DMS53 treated with DMSO at 0.1 percent for 48 hours (cell line): ENCODE data around the gene INO80.
"Not testable (repeated sequence)": the region's sequence is repeated elsewhere in the genome, so short reads cannot be mapped to it uniquely, and the experiment has no call there.

ENCODE experiments used
- DNase-seq: peaks from one replicate; lab custom pipeline; 2025; ENCODE audit not compliant: unreplicated experiment; lab: John Stamatoyannopoulos, UW

INO80 gene

DNA sequence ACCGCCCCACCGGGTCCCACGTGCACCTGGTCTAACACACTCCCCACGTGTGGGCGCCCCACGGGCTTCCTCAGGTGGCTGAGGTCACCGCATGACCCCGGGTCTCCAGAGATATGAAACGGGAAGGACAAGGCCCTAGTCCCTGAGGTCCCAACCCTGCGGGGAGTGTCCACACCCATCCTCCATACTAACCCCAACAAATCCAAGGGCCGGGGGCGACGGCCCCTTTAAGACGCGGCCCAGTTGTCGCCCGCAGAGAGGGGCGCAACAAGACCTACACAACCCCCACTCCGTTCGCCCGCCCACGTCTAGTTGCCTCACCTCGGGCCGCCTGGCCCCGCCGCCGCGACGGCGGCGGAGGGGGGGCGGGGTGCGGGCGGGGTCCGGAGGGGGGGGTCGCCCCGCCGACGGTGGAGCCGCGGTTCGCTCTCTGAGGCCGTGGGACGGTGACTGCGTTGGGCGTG, 396 bp downstream of the INO80 start:
- peak; percentile 9 for DNase-seq

DNA sequence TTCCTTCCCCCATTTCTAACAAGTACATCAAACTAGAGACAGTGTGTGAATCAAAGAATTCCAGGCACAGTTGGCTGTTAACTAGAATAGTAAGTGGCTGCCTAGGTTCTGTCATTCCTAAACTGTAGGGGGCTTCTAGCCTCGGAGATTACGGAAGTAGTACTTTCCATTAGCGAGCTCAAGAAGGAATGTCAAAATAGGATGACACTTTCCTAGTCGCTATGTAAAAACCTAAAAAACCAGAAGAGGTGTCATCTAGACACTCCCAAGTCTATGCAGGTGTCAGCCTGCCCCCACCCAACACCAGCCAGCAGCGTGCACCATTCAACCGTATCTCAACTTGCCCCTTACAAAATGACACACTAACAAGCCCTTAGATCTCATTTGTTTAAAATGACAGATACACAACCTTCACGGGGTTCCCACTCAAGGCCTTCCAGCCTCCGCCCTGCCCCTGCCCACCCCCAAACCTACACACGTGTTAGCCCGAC, 874 bp downstream of the INO80 start:
- peak; percentile 9 for DNase-seq

DNA sequence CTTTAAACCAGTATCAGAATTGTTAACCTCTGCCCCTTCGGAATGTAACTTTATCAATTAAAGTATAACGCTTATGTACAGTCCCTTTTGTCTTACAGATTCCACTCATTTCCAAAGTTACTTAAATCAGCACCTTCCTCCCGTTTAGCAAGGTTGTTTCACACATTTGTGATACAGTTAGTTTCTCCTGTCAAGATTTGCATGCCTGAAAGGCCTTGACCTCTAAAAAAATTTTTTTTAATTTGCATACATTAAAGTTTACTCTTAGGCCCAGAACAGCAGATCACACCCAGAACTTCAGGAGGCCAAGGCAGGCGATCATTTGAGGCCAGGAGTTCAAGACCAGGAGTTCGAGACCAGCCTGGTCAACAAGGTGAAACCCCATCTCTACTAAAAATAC, 9.1 kb downstream of the INO80 start:
- DNase-seq = no peak

DNA sequence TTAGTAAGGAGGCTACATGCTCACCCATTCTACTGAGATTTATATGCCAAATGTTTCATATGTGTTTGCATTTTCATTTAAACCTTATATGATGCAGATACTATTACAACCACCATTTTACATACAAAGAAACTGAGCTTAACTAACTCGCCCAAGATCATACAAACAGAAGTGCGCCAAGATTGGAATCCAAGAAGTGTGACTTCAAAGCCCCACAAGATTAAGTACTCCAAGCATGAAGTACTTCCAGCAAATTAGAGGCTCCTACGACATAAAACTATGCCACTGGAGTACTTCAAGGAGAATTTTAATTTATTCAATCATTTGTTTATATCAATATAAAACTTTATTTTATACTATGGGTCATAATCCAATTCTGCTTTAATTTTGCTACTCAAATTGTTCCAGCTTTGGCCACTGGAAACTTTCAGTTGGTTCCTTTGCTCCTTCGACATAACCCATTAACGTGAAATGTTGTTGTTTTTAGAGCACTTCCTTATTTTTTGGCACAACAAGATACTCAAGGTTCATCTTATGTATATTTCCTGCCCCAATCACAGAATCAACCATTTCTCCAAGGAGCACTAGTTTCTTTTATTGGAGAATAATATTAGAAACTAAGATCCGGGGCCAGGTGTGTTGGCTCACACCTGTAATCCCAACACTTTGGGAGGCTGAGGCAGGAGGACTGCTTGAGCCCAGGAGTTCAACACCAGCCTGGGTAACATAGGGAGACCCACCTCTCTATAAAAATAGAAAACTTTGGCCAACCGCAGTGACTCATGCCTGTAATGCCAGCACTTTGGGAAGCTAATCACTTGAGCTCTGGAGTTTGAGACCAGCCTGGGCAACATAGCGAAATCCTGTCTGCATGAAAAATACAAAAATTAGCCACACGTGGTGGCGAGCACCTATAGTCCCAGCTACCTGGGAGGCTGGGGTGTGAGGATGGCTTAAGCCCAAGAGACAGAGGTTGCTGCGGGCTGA, 10.4 kb downstream of the INO80 start:
- no peak for DNase-seq

DNA sequence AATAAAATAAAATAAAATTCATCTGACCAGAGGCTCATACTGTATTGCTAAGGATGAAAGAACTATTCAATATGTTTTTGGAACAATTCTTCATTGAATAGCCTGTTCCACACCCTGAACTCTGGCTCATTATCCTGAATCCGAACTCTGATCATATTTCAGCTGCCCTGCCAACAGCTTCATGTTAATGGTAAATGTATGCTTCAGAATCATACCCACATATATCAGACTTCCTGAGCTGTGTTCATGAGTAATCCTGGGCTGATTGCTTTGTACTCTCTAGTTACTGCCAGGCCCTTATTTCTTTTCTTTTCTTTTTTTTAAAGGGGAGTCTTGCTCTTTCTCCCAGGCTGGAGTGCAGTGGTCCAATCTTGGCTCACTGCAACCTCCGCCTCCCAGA, 11.8 kb downstream of the INO80 start:
- no peak for DNase-seq

DNA sequence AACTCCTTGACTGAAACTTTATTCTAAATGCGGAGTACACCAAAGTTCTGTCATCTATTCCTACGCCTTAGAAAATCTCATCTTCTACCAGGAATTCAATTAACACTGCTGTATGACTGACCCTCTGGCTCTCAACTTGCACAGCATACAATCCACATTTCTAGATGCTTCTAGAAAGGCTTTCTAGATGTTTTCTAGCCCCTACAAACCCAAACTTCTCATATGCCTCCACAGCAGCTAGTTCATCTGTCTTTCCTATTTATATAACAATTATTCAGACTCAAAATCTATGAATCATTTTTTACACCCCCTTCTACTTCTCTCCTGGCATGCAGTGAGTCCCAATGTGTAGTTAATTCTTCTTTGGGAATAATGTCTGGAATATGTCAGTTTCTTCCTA, 13.2 kb downstream of the INO80 start:
- no peak for DNase-seq

DNA sequence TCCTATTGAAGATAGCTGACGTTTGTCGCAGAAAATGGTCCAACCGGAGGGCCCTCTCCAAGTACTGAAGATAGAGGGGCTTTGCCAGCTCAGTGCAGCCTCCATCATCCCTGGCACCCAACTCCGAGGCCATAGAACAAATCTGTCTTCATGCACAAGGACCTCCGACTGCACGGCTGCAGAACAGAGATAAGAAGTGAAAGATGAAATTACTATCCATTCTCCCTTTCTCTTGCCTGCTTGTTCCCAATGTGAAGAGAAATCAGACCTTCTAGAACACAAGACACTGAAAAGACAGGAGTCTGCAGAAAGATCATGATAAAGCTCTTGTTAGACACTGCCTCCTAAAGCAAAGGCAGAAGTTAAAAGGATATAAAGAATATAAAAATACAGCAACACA, 19.9 kb downstream of the INO80 start:
- no peak for DNase-seq

DNA sequence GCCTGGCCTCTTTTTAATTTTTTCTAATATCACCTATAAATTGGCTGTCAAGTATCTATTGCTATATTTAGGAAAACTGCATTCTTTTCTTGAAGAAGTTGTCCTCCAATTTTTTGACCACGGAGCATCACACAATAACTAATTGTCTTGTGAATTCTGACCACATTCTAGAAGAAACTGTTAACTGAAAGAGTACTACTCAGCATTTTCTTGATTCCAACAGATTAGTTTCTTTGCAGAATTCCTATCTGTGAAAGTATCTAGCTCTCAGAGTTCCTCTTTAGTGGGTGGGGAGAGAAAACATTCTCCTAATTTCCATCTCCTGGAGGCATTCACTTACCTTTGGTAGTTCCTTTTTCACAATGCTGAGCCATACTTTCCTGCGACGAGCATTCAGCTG, 31.1 kb downstream of the INO80 start:
- no peak for DNase-seq

DNA sequence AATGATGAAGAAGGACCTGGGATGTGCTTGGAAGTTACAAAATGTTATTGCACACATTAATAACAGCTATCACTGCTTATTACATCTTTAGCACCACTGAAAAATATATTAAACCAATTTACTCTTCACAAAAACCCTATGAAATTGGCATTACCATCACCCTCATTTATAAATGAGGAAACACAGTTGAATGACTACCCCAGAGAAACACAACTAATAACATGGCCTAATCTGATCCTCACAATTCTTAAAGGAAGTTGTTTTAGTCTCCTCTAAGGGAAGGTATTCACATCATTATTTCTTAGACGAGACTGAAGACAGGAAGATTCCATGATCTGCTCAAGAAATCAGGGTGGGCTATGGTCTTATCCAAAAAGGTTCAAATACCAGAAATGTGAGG, 35.9 kb downstream of the INO80 start:
- DNase-seq = no peak

DNA sequence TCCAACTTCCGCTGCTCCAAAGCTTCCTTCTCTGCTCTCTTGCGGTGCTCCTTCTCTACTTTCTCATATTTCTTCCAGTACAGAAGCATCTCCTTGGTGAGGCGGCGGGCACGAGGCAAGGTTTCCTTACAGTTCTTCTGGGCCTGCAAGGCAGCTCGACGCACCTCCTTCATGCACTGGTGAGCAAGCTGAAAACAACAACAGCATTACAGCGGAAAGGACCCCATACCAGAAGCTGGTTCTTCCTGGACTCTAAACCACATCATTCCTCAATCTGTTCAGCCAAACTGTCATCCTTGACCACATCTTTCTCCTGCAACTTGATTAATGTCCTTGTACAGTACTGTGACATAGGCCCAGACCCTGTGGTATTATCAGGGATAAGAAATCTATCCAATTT, 36.4 kb downstream of the INO80 start:
- DNase-seq = no peak

DNA sequence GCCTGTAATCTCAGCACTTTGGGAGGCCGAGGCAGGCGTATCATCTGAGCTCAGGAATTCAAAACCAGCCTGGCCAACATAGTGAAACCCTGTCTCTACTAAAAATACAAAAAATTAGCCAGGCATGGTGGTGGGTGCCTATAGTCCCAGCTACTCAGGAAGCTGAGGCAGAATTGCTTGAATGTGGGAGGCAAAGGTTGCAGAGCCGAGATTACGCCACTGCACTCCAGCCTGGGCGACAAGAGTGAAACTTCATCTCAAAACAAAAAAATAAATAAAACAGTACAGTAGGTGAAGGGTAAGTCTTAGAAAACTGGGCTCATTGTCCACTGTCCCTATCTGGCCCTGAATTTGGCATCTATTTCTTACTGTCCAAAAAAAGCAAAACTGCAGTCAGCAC, 37.2 kb downstream of the INO80 start:
- not testable (repeated sequence) for DNase-seq

DNA sequence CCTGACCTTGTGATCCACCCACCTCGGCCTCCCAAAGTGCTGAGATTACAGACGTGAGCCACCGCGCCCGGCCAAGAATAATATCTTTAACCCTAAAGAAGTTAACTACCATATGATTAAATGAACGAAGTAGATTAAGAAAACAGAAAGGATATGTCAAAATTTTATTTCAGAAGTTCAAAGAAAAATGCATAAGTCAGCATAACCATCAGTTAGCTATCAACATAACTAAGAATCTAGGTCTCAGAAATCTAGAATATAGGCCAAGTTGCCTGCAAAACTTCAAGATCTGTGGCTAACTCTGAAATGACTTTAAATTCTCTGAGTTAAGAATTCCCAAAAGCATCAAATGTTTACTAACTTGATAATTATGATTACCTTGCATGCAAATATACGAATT, 38.0 kb downstream of the INO80 start:
- DNase-seq = no peak

DNA sequence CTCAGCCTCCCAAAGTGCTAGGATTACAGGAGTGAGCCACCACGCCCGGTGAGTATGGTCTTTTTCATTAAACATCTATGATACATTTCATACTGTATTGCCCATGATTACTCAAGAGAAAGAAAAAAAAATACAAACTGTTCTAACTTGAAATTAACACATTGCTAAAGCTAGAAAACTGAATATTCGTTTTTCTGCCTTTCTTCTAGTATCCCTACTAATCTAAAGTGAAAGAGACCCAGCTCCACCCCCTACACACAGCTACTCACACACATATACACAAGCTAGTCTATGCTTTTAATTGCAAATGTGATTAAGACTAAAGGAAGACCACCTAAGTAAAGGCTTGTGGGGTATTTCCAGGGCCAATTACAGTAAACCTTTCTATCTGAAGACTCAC, 43.1 kb downstream of the INO80 start:
- DNase-seq = no peak

DNA sequence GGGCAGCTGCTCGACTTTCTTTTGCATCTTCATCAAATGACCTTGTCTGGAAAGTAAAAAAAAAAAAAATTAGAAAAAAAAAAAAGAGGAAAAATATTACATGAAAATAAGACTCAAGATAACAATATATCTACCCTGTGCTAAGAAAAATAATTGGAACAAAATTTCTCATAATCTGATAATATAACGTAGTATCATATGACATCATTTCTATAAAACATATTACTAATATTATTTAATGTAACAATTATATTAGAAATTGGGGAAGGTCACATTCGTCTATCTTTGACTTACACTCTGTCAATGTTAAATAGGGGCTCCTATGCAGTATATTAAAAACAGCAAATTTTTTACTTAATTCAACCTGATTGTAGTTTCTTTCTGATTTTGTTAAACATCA, 44.1 kb downstream of the INO80 start:
- DNase-seq = no peak

DNA sequence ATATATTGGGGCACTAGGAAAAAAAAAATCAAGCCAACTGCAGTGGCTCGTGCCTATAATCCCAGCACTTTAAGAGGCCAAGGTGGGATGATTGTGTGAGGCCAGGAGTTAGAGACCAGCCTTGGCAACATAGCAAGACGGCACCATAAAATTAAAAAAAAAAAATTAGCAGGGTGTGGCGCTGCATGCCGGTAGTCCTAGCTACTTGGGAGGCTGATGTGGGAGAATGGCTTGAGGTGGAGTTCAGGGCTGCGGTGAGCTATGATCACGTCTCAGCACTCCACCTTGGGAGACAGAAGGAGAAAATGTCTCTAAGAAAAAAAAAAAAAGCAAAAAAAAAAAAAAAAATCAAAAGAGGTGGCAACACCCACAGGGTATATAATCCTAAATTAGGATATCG, 49.6 kb downstream of the INO80 start:
- no peak for DNase-seq

DNA sequence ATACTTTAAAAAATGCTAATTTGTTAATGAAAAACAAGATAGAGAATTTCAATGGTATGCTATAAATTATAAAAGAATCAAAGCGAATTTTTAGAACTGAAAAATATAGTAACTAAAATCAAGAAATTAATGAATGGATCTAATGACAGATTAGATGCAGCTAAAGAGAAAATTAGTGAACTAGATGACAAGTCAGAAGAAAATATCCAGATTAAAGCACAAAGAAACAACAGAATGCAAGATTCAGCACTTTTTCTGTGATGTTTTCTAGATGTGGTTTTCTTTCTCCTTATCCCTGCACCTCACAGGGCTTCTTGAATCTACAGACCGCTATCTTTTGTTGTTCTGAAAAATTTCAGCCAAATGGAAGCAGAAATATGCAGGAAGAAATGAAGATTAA, 54.4 kb downstream of the INO80 start:
- no peak for DNase-seq

DNA sequence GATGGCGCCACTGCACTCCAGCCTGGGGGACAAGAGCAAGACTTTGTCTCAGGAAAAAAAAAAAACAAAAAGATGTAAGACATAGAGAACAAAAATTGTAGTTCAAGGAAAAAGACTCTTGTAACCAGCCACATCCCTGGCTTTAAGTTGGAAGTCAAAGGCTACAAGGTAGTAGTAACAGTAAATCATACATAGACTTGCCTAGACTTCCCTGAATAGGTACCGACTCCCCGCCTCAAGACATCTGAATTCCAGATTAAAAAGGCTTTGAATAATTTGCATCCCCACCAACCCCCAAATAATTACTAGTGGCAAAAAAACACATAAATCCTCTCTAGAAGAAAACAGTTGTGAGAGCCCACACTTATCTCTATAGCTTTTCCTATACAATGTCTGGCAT, 55.6 kb downstream of the INO80 start:
- no peak for DNase-seq

DNA sequence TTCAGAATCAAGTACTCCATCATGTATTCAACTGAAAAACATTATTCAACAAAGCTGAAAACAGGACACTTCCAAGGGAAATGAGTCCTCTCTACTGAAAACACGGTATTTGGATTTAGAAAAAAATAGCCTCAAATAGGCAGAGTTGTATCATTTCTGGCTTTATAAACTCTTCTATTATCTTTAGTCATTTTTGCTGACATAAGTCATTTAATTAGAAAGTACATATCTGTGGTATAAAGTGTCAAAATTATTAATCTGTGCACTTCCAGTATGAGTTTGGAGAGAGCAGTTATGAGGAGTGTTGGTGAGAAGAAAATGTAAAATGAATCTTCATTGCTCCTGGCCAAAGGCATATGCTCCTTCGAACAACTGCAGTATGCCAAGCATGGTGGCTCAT, 59.3 kb downstream of the INO80 start:
- DNase-seq = no peak

DNA sequence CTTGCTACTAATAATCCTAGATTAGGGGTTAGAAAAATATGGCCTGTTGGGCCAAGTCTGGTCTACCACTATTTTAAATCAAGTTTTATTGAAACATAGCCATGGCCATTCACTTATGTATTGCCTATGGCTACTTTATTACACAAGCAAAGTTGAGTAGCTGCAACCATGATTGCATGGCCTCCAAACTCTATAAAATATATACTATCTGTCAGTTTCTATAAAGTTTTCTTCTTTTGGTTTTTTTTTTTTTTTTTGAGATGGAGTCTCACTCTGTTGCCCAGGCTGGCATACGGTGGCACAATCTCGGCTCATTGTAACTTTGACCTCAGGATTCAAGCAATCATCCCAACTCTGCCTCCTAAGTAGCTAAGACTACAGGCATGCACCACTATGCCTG, 60.4 kb downstream of the INO80 start:
- DNase-seq = no peak

DNA sequence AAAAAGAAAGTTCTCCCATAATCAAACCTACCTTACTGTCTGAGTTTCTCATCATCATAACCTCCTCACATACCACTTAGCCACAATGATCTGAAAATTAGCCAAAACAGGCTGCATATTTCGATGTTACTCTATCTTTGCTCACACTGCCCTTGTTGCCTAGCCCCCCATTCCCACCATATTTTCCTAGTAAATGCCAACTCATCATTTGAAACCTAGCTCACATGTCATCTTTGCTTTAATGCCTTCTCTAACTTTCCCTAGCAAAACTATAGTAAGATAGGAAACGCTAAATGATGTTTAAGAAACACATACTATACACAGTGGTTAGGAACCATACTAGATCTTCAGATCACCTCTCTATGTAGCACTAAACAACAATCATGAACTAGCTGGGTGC, 64.9 kb downstream of the INO80 start:
- no peak for DNase-seq

DNA sequence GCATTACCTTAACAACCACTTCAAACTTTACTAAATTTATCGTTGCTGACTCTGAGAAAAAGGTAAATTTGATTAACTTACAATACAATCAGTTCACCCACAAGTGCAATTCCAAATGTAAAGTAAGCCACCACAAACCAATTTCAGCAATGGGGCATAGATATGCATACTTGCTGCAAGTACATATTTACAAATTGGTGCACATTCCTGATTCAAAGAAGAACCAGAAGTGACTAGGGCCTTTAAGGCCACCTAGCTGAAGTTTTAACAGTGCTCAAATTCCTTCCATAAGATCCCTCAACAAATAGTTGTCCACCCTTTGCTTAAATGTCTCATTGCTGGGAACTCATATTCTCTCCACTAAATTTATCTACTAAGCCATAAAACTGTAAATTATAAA, 67.2 kb downstream of the INO80 start:
- DNase-seq = no peak

DNA sequence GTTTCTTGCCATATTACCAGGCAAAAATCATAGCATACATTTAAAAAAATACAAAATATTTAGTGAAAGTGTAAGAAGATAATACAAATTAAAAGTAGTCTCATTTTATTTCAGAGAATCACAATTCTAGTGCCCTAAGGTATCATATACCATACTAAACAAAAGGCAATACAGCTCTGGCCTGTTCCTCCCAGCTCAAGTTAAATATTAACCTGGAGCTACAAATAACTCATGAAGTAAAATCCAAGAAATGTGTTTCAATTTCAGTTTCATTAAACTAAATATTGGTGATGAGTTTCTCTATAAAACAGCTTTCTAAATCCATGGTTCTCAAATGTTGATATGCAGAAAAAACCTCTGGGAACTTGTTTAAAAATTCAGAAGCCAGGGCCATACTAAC, 67.7 kb downstream of the INO80 start:
- DNase-seq = peak; percentile 76

DNA sequence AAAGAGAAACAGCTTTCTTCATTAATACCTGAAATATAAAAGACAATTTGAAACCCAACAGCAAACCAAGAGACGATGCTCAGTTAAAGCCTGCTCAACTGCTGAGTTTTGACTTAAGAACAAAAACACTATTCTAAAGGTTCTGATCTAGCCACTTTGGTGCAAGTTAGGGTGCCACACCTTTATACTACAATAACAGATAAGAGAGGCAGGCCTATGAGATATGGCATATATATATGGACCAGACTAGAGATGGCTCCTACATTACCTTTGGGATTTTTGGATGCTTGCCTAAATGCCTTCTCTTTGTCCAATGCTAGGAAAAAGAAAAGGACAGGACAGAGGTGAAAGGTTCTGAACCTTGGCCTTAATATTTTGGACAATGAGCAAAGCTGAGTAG, 68.6 kb downstream of the INO80 start:
- no peak for DNase-seq
